NCI-H2081 (cell line): ENCODE data around the gene THOC6.
"Not testable (repeated sequence)": the region's sequence is repeated elsewhere in the genome, so short reads cannot be mapped to it uniquely, and the experiment has no call there.

Experiments used
- DNase-seq, 2 experiments: peaks; one replicate each; lab custom pipeline; 2025; lab: John Stamatoyannopoulos, UW

The THOC6 gene

DNA sequence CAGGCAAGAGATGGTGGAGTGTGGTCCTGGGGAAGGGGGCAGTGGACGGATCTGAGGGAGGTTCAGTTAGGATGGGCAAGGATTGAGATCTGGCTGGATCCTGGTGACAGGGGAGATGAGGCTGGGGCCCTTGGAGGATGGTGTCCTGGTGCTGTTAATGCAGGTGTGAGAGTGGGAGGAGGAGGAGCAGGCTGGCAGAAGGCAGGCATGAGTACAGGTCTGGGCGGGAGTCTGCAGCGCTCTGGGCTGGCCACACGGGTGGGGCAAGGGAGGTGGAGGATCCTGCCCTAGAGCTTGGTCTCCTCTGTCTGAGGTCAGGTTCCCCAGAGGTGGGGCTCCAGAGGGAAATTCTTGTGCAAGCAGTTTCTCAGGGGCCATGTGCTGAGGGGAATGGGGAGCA lies 48.3 kb downstream of the THOC6 start:
- not testable (repeated sequence) for DNase-seq

DNA sequence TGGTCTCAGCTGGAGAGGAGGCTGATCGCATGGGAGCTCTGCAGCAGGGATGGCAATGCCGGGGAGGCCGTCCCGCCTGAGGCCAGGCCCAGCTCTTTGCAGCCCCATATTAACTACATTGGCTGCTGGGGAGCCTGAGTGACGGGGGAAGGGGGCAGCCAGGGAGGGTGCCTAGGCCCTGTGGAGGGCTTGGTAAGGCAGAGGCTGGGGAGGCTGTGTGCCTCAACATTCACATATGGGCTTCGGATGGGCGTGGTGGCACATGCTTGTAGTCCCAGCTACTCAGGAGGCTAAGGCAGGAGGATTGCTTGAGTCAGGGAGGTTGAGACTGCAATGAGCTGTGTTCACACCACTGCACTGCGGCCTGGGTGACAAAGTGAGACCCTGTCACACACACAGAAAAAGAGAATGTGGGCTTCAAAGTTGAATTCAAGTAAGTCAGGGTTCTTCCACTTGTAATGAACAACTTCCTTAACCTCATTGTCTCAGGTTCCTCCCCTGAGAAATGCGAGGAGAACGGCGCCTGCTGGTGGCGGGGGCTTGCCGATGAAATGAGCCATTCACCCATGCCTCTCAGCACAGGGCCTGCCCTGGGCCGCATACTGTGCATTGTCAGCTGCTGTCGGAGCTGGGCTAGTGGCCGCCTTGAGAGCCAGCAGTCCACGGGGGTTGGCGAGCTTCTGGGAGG lies 48.9 kb downstream of the THOC6 start:
- not testable (repeated sequence) for DNase-seq

DNA sequence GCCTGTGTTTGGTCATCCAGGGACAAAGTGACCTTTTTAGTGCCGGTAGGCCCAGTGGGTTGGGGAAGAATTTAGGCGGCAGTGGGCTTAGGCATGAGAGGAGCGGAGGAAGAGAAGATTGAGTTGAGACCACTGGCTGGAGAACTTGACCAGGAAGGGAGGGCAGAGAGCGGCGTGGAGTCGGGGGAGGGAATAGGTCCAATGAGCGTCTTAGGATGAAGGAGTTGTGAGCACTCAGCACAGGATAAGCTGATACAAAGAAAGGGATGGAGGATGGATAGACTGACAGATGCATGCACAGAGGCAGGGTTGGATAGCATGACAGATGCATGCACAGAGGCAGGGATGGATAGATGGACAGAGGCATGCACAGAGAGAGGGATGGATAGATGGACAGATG lies 49.6 kb downstream of the THOC6 start:
- no peak for DNase-seq

DNA sequence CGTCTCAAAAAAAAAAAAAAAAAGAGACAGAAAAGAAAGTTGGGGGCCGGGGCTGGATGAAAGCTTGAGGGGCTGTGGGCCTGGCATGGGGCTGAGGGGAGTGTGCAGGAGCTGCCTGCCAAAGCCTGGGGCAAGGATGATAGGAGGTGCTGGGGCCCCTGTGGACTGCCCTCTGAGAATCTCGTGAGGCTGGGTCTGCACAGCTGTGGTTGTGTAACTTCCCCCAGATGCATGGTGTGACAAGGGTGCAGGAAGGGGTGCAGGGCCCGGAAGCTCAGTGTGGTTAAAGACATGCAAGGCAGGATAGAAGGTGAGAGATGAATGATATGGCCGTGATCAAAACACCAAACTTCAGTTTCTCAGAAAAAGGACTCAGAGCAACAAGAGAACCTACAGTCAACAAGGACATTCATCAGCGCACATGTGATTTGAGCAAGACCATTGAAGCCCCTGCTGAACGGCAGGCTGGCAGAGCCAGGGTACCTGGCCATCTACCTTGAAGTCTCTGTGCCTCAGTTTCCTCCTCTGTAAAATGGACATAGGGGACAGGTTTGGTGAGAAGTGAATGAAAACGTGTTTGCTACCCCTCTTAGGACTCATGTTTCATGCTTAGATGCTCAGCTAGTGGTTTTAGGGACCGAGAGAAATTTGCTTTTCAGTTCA lies 51.2 kb downstream of the THOC6 start:
- no peak for DNase-seq

DNA sequence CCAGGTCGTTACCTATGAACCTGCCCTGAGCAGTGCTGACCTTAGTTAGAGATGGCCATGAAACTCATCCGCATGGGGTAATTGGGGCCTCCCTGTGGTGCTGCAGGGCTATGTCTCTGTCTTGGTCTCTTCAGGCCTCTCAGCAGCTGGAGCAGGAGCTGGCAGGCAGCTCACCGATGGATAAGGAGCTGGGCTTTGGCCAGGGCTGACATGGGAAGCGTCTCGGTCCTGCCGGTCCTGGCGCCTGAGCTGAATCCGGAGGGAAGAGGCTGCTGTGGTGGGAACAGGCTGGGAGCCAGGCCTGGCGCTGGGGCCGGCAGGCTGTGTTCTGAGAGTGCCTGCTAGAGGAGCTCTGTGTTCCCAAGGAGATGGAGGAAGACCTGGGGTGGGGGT lies 51.7 kb downstream of the THOC6 start:
- no peak for DNase-seq

DNA sequence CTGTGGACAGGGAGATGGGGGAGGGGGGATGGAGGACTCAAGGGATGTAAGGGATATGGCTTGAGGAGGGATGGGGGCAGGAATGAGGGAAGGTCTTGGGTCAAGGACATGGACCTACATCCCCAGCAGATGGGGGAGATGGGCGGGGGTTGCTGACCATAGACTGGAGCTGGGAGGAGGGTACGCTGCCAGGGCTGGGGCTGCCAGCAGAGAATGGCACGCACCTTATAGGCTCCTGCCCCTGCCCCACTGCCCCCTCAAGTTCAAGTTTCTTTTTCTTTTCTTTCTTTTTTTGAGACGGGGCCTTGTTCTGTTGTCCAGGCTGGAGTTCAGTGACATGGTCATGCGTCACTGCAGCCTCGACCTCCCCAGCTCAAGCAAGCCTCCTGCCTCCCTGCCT lies 52.1 kb downstream of the THOC6 start:
- DNase-seq: not testable (repeated sequence)

DNA sequence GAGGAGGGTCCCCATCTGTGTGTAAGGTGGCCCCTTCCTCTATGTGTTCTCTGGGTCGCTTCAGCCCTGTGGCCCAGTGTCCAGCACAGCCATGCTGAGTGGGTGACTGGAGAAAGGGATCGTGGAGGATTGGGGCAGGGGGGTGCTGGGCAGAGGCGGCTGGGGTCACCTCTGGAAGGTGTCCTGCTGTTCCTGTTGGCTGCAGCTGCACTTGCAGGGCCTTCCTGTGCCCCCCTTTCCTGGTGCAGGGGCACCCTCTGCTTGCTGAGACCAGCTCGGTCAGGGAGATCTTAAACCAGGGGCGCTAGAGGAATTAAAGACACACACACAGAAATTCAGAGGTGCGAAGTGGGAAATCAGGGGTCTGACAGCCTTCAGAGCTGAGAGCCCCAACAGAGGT lies 52.7 kb downstream of the THOC6 start:
- DNase-seq: no peak
